SK-N-SH (cell line): Measurements from ENCODE around the gene CCR9. TPM values are rescaled to one million over a fixed set of nuclear protein-coding genes. Genes with fewer than 3 reads are reported as not detected.

Experiments used
- CTCF ChIA-PET: fragments of 300-600, 350-600 bp; formaldehyde crosslinking; extraction: SDS; loops from one replicate; lab custom pipeline; 2021; lab: Yijun Ruan, JAX
- POLR2A ChIA-PET: fragments of 350-600 bp; sonication (Branson Sonifier 250); formaldehyde crosslinking; extraction: SDS; loops from one replicate; lab custom pipeline; 2020; ENCODE audit warnings: antibody characterized with exemption, inconsistent platforms; lab: Yijun Ruan, JAX
- DNase-seq: peaks from one replicate; pipeline ENCODE4 v3.0.0; 2012
- H2AFZ ChIP-seq: fragments of 200-600 bp; sonication (generic); 2 replicates; pipeline ENCODE4 v1.8.1; 2016; ENCODE audit warnings: antibody characterized with exemption, mild to moderate bottlenecking, low read depth
- H3F3A ChIP-seq: fragments of 200-600 bp; sonication (generic); replicated peaks from 2 replicates; pipeline ENCODE3; 2016; ENCODE audit warnings: antibody characterized with exemption, mild to moderate bottlenecking; ENCODE audit not compliant: insufficient read depth
- H3K27ac ChIP-seq, 2 experiments: fragments of 200-500 bp in 1 of 2; fragments of 200-600 bp in 1 of 2; sonication (Bioruptor generic) in 1 of 2; sonication (generic), shearing (Covaris generic) in 1 of 2; 2 replicates each; pipeline versions ENCODE4 v1.5.1 to v1.6.1; 2014 to 2016; ENCODE audit warnings: low read depth in 2 of 2, inconsistent platforms in 1 of 2, low read length in 1 of 2, mild to moderate bottlenecking in 1 of 2, mixed read lengths in 1 of 2
- H3K27me3 ChIP-seq: fragments of 200-600 bp; sonication (generic), shearing (Covaris generic); 2 replicates; pipeline ENCODE4 v1.6.1; 2016; ENCODE audit warnings: mixed run types; ENCODE audit not compliant: insufficient read depth
- H3K36me3 ChIP-seq, 2 experiments: fragments of 200-500 bp in 1 of 2; fragments of 200-600 bp in 1 of 2; sonication (Bioruptor generic) in 1 of 2; sonication (generic) in 1 of 2; replicated peaks in 1 of 2; 2 replicates each; pipeline versions ENCODE3 to v1.5.1; 2014 to 2016; ENCODE audit warnings: low read length in 1 of 2, mild to moderate bottlenecking in 1 of 2; ENCODE audit not compliant: insufficient read depth in 2 of 2, control insufficient read depth in 1 of 2
- H3K4me1 ChIP-seq, 2 experiments: fragments of 200-500 bp in 1 of 2; fragments of 200-600 bp in 1 of 2; sonication (Bioruptor generic) in 1 of 2; sonication (generic), shearing (Covaris generic) in 1 of 2; 2 replicates each; pipeline versions ENCODE4 v1.5.1 to v1.6.1; 2014 to 2016; ENCODE audit warnings: low read depth in 1 of 2, low read length in 1 of 2, mixed run types in 1 of 2; ENCODE audit not compliant: insufficient read depth in 2 of 2, control insufficient read depth in 1 of 2
- H3K4me2 ChIP-seq: fragments of 200-600 bp; sonication (generic), shearing (Covaris generic); 2 replicates; pipeline ENCODE4 v1.6.1; 2017; ENCODE audit warnings: mixed run types
- H3K4me3 ChIP-seq, 2 experiments: fragments of 200-500 bp in 1 of 2; fragments of 200-600 bp in 1 of 2; sonication (Bioruptor generic) in 1 of 2; sonication (generic), shearing (Covaris generic) in 1 of 2; 2 replicates each; pipeline versions ENCODE4 v1.5.1 to v1.8.1; 2014 to 2016; ENCODE audit warnings: low read depth in 2 of 2, inconsistent platforms in 1 of 2, low read length in 1 of 2, mild to moderate bottlenecking in 1 of 2, mixed read lengths in 1 of 2, moderate library complexity in 1 of 2
- H3K79me2 ChIP-seq: fragments of 200-600 bp; sonication (generic); 2 replicates; pipeline ENCODE4 v1.8.1; 2017; ENCODE audit warnings: mild to moderate bottlenecking; ENCODE audit not compliant: insufficient read depth
- H3K9ac ChIP-seq: fragments of 200-600 bp; sonication (generic); 2 replicates; pipeline ENCODE4 v1.6.1; 2017; ENCODE audit warnings: mixed run types
- H3K9me2 ChIP-seq: fragments of 200-600 bp; sonication (generic); 2 replicates; pipeline ENCODE4 v1.6.1; 2017; ENCODE audit warnings: mixed run types
- H3K9me3 ChIP-seq: fragments of 200-600 bp; sonication (generic); 2 replicates; pipeline ENCODE4 v1.6.1; 2017; ENCODE audit warnings: mixed run types, mild to moderate bottlenecking, moderate library complexity
- H4K20me1 ChIP-seq: fragments of 200-600 bp; sonication (generic); 2 replicates; pipeline ENCODE4 v1.6.1; 2017; ENCODE audit warnings: mild to moderate bottlenecking, mixed run types; ENCODE audit not compliant: insufficient read depth
- CHD2 ChIP-seq: fragments of 150-350 bp; IDR thresholded peaks from 2 replicates; pipeline ENCODE4 v1.6.1; 2018; ENCODE audit warnings: low read length; ENCODE audit not compliant: partially characterized antibody
- ELF1 ChIP-seq: IDR thresholded peaks from 2 replicates; pipeline ENCODE4 v1.4.0; 2012
- FOXJ3 ChIP-seq: sonication (generic); formaldehyde crosslinking; IDR thresholded peaks from 2 replicates; pipeline ENCODE4 v1.5.1; 2020; ENCODE audit warnings: mild to moderate bottlenecking, missing genetic modification reagents
- FOXM1 ChIP-seq: IDR thresholded peaks from 2 replicates; pipeline ENCODE4 v1.4.0; 2012; ENCODE audit warnings: low read depth, mild to moderate bottlenecking
- GABPA ChIP-seq: IDR thresholded peaks from 2 replicates; pipeline ENCODE4 v1.4.0; 2012; ENCODE audit warnings: low read depth, mild to moderate bottlenecking
- MEF2A ChIP-seq: IDR thresholded peaks from 2 replicates; pipeline ENCODE4 v1.4.0; 2012; ENCODE audit warnings: low read depth, borderline replicate concordance
- NFIC ChIP-seq: IDR thresholded peaks from 2 replicates; pipeline ENCODE4 v1.4.0; 2012; ENCODE audit warnings: borderline replicate concordance
- RCOR1 ChIP-seq: fragments of 150-350 bp; IDR thresholded peaks from 2 replicates; pipeline ENCODE4 v1.6.1; 2017; ENCODE audit warnings: antibody characterized with exemption, low read length
- RFX5 ChIP-seq: IDR thresholded peaks from 2 replicates; pipeline ENCODE4 v1.6.1; 2012; ENCODE audit warnings: mild to moderate bottlenecking, improper control_type of control experiment, low read length
- SIN3A ChIP-seq: IDR thresholded peaks from 2 replicates; pipeline ENCODE4 v1.6.1; 2012; ENCODE audit warnings: low read depth, mild to moderate bottlenecking, low read length, moderate library complexity, borderline replicate concordance
- TAF1 ChIP-seq: IDR thresholded peaks from 2 replicates; pipeline ENCODE4 v1.6.1; 2012; ENCODE audit warnings: low read depth, mild to moderate bottlenecking, low read length, moderate library complexity, borderline replicate concordance
- TCF12 ChIP-seq: IDR thresholded peaks from 2 replicates; pipeline ENCODE4 v1.4.0; 2012
- TEAD4 ChIP-seq: IDR thresholded peaks from 2 replicates; pipeline ENCODE4 v1.4.0; 2012; ENCODE audit warnings: mild to moderate bottlenecking, borderline replicate concordance; ENCODE audit not compliant: insufficient read depth
- YY1 ChIP-seq: IDR thresholded peaks from 2 replicates; pipeline ENCODE4 v1.4.0; 2012; ENCODE audit warnings: low read depth, mild to moderate bottlenecking
- WGBS: methylation state at CpG from one replicate; pipeline ENCODE4 v1.1.6; 2017; ENCODE audit warnings: low lambda C conversion rate; 5-methylcytosine and 5-hydroxymethylcytosine counted together
- polyA plus RNA-seq, 3 experiments: library from polyadenylated mRNA; depleted of rRNA; stranded (reverse); fragments of >200 nt; gene quantifications; 2 replicates each; pipeline ENCODE4 v1.2.3, GENCODE V29; 2012
- TF ChIP-seq, protein P1 (sequence below): IDR thresholded peaks from 2 replicates; pipeline ENCODE4; 2012
- TF ChIP-seq, protein P2 (sequence below): IDR thresholded peaks from 2 replicates; pipeline ENCODE4 v1.4.0; 2012; ENCODE audit warnings: low read depth, borderline replicate concordance

CCR9 gene
- polyA plus RNA-seq, 1 of the 3 experiments (the other 2 are of a cell fraction), result not detected

DNA sequence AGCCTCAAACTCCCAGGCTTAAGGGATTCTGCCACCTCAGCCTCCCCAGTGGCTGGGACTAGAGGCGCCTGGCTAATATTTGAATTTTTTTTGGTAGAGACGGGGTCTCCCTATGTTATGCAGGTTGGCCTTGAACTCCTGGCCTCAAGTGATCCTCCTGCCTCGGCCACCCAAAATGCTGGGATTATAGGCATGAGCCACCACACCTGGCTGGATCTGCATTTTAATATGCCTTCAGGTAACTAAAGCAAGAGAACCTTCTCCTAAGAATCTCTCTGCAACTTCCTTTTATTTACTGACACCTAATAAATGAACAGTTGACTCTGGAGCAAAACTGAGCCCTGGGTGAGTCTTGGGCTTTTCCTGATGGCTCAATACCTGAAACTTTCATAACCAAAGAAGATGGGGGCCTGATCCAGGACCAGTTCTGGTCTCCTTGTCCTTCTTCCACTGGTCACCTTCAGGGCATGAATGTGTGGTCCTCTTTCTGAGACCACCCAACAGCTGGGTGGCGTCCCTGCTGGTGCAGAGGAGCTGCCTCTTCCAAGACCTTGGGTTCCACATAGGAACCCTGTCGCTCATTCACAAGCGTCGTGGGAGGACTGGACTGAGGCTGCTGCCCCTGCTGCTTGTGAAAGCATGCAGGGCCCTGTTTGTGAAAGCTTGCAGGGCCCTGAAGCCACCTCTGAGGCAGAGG, 28.2 kb downstream of the CCR9 start (continued):
- no peak for TF ChIP-seq FOXM1
- TF ChIP-seq CHD2, result no peak
- no peak for TF ChIP-seq YY1
- no peak for TF ChIP-seq MEF2A
- TF ChIP-seq SIN3A, result no peak
- TF ChIP-seq ELF1, result no peak

DNA sequence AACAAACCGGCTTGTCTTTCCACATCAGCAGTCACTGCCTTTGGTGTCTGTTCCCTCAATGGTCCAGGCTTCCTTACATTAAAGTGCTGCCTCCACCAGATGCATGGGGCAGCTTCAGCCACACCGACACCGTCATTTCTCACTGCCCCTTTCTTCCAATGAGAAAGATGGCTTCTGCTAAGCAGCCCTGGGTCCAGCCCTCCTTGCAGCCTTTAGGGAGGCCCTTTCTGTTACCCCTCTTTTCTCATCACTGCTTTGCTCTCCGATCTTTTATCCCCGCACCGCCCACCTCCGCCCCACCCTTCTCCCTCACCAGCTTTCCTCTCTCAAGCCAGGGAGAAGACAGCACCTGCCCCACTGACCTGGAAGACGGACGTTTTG, 28.7 kb downstream of the CCR9 start:
- Histone ChIP-seq H3F3A (peaks cover 4% of the 10 kb centered on the region), H3K9ac (no peak overlapping the region), H3K36me3 (no peaks in the 10 kb centered on the region), H4K20me1 (no peaks in the 10 kb centered on the region), H3K4me2 (no peak overlapping the region), H3K79me2 (no peaks in the 10 kb centered on the region), H3K9me3 (no peaks in the 10 kb centered on the region), H3K27me3 (no peaks in the 10 kb centered on the region), H2AFZ (no peak overlapping the region), H3K4me3 (no peak overlapping the region), H3K27ac (no peak overlapping the region), H3K9me2 (no peaks in the 10 kb centered on the region), H3K4me1 (peaks cover 0 to 3% of the 10 kb centered on the region in 2 experiments; a peak in 1 of 4 replicates)
- DNase-seq, result no peak
- WGBS, result 92% methylated on average over 9 of the region's 9 CpGs
- ChIA-PET CTCF (interaction anchor here (0.9 to 1.4 kb wide), 4 partner anchors 10 to 154 kb away, joined by 3 to 4 read pairs (median 3); no protein-coding TSS in a partner anchor), POLR2A (no interaction called here)
- no peak for TF ChIP-seq NFIC
- no peak for TF ChIP-seq RCOR1
- TF ChIP-seq ELF1, result no peak
- TF ChIP-seq FOXJ3 (CRISPR knock-in tag), result no peak
- TF ChIP-seq, protein P1, sequence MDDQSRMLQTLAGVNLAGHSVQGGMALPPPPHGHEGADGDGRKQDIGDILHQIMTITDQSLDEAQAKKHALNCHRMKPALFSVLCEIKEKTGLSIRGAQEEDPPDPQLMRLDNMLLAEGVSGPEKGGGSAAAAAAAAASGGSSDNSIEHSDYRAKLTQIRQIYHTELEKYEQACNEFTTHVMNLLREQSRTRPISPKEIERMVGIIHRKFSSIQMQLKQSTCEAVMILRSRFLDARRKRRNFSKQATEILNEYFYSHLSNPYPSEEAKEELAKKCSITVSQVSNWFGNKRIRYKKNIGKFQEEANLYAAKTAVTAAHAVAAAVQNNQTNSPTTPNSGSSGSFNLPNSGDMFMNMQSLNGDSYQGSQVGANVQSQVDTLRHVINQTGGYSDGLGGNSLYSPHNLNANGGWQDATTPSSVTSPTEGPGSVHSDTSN, result no peak
- TF ChIP-seq TAF1, result no peak
- TF ChIP-seq YY1, result no peak
- no peak for TF ChIP-seq SIN3A
- TF ChIP-seq, protein P2, sequence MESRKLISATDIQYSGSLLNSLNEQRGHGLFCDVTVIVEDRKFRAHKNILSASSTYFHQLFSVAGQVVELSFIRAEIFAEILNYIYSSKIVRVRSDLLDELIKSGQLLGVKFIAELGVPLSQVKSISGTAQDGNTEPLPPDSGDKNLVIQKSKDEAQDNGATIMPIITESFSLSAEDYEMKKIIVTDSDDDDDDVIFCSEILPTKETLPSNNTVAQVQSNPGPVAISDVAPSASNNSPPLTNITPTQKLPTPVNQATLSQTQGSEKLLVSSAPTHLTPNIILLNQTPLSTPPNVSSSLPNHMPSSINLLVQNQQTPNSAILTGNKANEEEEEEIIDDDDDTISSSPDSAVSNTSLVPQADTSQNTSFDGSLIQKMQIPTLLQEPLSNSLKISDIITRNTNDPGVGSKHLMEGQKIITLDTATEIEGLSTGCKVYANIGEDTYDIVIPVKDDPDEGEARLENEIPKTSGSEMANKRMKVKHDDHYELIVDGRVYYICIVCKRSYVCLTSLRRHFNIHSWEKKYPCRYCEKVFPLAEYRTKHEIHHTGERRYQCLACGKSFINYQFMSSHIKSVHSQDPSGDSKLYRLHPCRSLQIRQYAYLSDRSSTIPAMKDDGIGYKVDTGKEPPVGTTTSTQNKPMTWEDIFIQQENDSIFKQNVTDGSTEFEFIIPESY, result no peak
- no peak for TF ChIP-seq TCF12
- TF ChIP-seq TEAD4, result no peak
- no peak for TF ChIP-seq RFX5
- TF ChIP-seq GABPA, result no peak
